Liver (tissue), 10 donors: Measurements from ENCODE around the gene TRA2A. TPM values are rescaled to one million over a fixed set of nuclear protein-coding genes. Genes with fewer than 3 reads are reported as not detected.

ENCODE experiments used
- DNase-seq: peaks from one replicate; pipeline ENCODE4 v3.0.0-alpha.2; 2017; ENCODE audit warnings: low spot score
- H3K27ac ChIP-seq, 2 donors: one replicate each; pipeline ENCODE4 v1.7.0; 2013; ENCODE audit warnings: inconsistent platforms in 2 of 2, low read length in 2 of 2, control low read depth in 1 of 2, low read depth in 1 of 2, mild to moderate bottlenecking in 1 of 2
- H3K27me3 ChIP-seq, 4 donors: one replicate each; pipeline versions ENCODE4 v1.6.1 to v1.7.0; 2013; ENCODE audit warnings: low read length in 3 of 4, inconsistent platforms in 1 of 4, mild to moderate bottlenecking in 1 of 4, moderate library complexity in 1 of 4; ENCODE audit not compliant: control insufficient read depth in 4 of 4, insufficient read depth in 4 of 4
- H3K36me3 ChIP-seq, 4 donors: one replicate each; pipeline versions ENCODE4 v1.6.1 to v1.7.0; 2013; ENCODE audit warnings: low read length in 3 of 4, mild to moderate bottlenecking in 3 of 4, low read depth in 1 of 4, moderate library complexity in 1 of 4; ENCODE audit not compliant: control insufficient read depth in 4 of 4, insufficient read depth in 3 of 4
- H3K4me1 ChIP-seq, 4 donors: one replicate each; pipeline versions ENCODE4 v1.6.1 to v1.7.0; 2013; ENCODE audit warnings: low read length in 3 of 4, mild to moderate bottlenecking in 3 of 4, moderate library complexity in 1 of 4; ENCODE audit not compliant: control insufficient read depth in 4 of 4, insufficient read depth in 4 of 4
- H3K4me3 ChIP-seq, 3 donors: one replicate each; pipeline versions ENCODE4 v1.6.1 to v1.7.0; 2013; ENCODE audit warnings: low read length in 3 of 3, control low read depth in 1 of 3, low read depth in 1 of 3, mild to moderate bottlenecking in 1 of 3
- H3K9ac ChIP-seq, 2 donors: one replicate each; pipeline ENCODE4 v1.7.0; 2013; ENCODE audit warnings: low read length in 2 of 2, mild to moderate bottlenecking in 2 of 2, moderate library complexity in 2 of 2, control low read depth in 1 of 2, low read depth in 1 of 2
- H3K9me3 ChIP-seq, 4 donors: one replicate each; pipeline versions ENCODE4 v1.6.1 to v1.7.0; 2013; ENCODE audit warnings: low read length in 3 of 4; ENCODE audit not compliant: control insufficient read depth in 4 of 4
- EGR1 ChIP-seq, 2 donors: IDR thresholded peaks; 2 replicates each; pipeline ENCODE4 v1.6.1; 2016 to 2018; ENCODE audit warnings: antibody characterized with exemption in 2 of 2, low read depth in 2 of 2
- FOXA1 ChIP-seq: IDR thresholded peaks from 2 replicates; pipeline ENCODE4 v1.6.1; 2016; ENCODE audit warnings: antibody characterized with exemption
- FOXA2 ChIP-seq: IDR thresholded peaks from 2 replicates; pipeline ENCODE4 v1.6.1; 2016; ENCODE audit warnings: antibody characterized with exemption
- GABPA ChIP-seq, 2 donors: IDR thresholded peaks in 1 of 2; conservative IDR thresholded peaks in 1 of 2; 2 replicates each; pipeline ENCODE4 v1.6.1; 2016; ENCODE audit warnings: antibody characterized with exemption in 2 of 2, mild to moderate bottlenecking in 1 of 2, moderate library complexity in 1 of 2
- HNF4A ChIP-seq, 2 donors: conservative IDR thresholded peaks; 2 replicates each; pipeline ENCODE4 v1.6.1; 2016; ENCODE audit warnings: antibody characterized with exemption in 2 of 2, mild to moderate bottlenecking in 2 of 2
- HNF4G ChIP-seq: IDR thresholded peaks from 2 replicates; pipeline ENCODE4 v1.6.1; 2016; ENCODE audit warnings: antibody characterized with exemption
- JUND ChIP-seq, 2 donors: IDR thresholded peaks; 2 replicates each; pipeline ENCODE4 v1.6.1; 2016; ENCODE audit warnings: antibody characterized with exemption in 2 of 2
- NR2F2 ChIP-seq: IDR thresholded peaks from 2 replicates; pipeline ENCODE4 v1.6.1; 2016; ENCODE audit warnings: antibody characterized with exemption
- RAD21 ChIP-seq, 2 donors: IDR thresholded peaks; 2 replicates each; pipeline ENCODE4 v1.6.1; 2016; ENCODE audit warnings: antibody characterized with exemption in 2 of 2, mild to moderate bottlenecking in 2 of 2
- RXRA ChIP-seq, 2 donors: IDR thresholded peaks; 2 replicates each; pipeline ENCODE4 v1.6.1; 2017 to 2018; ENCODE audit warnings: antibody characterized with exemption in 2 of 2, mild to moderate bottlenecking in 1 of 2
- SP1 ChIP-seq: IDR thresholded peaks from 2 replicates; pipeline ENCODE4 v1.6.1; 2018; ENCODE audit warnings: antibody characterized with exemption, mild to moderate bottlenecking
- TAF1 ChIP-seq: conservative IDR thresholded peaks from 2 replicates; pipeline ENCODE4 v1.6.1; 2016; ENCODE audit warnings: antibody characterized with exemption, mild to moderate bottlenecking
- YY1 ChIP-seq: IDR thresholded peaks from 2 replicates; pipeline ENCODE4 v1.6.1; 2016; ENCODE audit warnings: antibody characterized with exemption, mild to moderate bottlenecking
- WGBS: extraction: QIAGEN DNeasy Blood & Tissue Kit; methylation state at CpG from one replicate; pipeline ENCODE4 v1.1.7; 2013; 5-methylcytosine and 5-hydroxymethylcytosine counted together
- polyA plus RNA-seq, 2 donors: library from polyadenylated mRNA; stranded (reverse) in 1 of 2; unstranded in 1 of 2; fragments of 200-250 nt in 1 of 2; fragments of >200 nt in 1 of 2; fragmentation: Nextera tagmentation in 1 of 2; extraction: Ambion mirVana in 1 of 2; gene quantifications; one replicate each; pipeline versions ENCODE4 v1.2.1 to v1.2.3, GENCODE V29; 2013 to 2015
- small RNA-seq: library from RNA; depleted of rRNA; stranded (forward); fragments of <200 nt; gene quantifications from one replicate; pipeline ENCODE3, GENCODE V24; 2014
- total RNA-seq, 2 donors: library from RNA; depleted of rRNA; stranded (reverse); fragments of >200 nt; gene quantifications; one replicate each; pipeline ENCODE4 v1.2.3, GENCODE V29; 2014
- TF ChIP-seq, protein P1 (sequence below): IDR thresholded peaks from 2 replicates; pipeline ENCODE4 v1.6.1; 2016; ENCODE audit warnings: antibody characterized with exemption
- TF ChIP-seq, protein P2 (sequence below): fragments of 150-350 bp; IDR thresholded peaks from 2 replicates; pipeline ENCODE4 v1.5.1; 2017; ENCODE audit warnings: improper control_type of control experiment, low read depth, low read length; ENCODE audit not compliant: missing input control
- TF ChIP-seq, protein P3 (sequence below): IDR thresholded peaks from 2 replicates; pipeline ENCODE4 v1.6.1; 2016; ENCODE audit warnings: antibody characterized with exemption
- TF ChIP-seq, protein P4 (sequence below): IDR thresholded peaks from 2 replicates; pipeline ENCODE4 v1.6.1; 2016; ENCODE audit warnings: antibody characterized with exemption
- TF ChIP-seq, protein P5 (sequence below): IDR thresholded peaks from 2 replicates; pipeline ENCODE4 v1.6.1; 2016; ENCODE audit warnings: antibody characterized with exemption, mild to moderate bottlenecking
- donor health status: healthy.
- donor health status: healthy.
- donor health status: healthy.
- donor health status: healthy.
- donor health status: healthy.

TRA2A gene
- total and polyA plus RNA-seq, 4 donors = 13.7 to 25.9 (median 21.7) TPM

DNA sequence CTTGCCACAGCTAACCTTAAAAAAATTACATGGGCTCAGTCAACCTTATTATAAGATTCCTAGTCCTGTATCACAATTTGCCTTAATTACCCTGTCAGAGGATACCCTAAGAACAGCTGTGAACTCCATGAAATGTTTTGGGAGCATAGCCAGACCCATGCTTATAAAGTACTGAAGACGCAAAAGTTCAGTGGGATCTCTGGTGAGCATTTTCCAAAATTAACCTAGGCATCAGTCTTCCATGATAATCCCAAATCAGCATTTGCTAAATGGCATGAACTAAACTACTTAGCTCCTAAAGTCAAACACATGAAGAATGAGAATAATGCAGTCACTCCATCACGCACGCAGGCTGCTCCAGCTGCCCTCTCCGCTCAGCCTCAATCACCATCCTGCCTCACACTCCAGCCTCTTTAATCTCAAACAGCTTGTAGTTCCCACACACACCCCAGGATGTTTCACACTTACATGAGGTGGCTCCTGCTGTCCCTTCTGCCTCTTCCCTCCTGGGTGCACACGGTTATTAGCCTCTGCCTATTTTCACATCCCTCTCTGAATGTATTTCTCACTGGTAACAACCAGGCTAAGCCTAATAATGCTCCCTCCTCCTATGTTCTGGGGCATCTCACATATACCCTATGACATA lies 76.8 kb downstream of the TRA2A start:
- 90% methylated on average over 5 of the region's 5 CpGs for WGBS
- H3K27me3 ChIP-seq = peaks cover 0 to 4% (median 3%) of the 10 kb centered on the region in 4 donors

More for the DNA sequence above, 76.8 kb downstream of the TRA2A start:
- no peak overlapping the region for H3K4me3 ChIP-seq
- H3K36me3 ChIP-seq = no peaks in the 10 kb centered on the region
- TF ChIP-seq, protein P1, sequence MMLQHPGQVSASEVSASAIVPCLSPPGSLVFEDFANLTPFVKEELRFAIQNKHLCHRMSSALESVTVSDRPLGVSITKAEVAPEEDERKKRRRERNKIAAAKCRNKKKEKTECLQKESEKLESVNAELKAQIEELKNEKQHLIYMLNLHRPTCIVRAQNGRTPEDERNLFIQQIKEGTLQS = no peak
- no peak for TF ChIP-seq FOXA2
- TF ChIP-seq, protein P2, sequence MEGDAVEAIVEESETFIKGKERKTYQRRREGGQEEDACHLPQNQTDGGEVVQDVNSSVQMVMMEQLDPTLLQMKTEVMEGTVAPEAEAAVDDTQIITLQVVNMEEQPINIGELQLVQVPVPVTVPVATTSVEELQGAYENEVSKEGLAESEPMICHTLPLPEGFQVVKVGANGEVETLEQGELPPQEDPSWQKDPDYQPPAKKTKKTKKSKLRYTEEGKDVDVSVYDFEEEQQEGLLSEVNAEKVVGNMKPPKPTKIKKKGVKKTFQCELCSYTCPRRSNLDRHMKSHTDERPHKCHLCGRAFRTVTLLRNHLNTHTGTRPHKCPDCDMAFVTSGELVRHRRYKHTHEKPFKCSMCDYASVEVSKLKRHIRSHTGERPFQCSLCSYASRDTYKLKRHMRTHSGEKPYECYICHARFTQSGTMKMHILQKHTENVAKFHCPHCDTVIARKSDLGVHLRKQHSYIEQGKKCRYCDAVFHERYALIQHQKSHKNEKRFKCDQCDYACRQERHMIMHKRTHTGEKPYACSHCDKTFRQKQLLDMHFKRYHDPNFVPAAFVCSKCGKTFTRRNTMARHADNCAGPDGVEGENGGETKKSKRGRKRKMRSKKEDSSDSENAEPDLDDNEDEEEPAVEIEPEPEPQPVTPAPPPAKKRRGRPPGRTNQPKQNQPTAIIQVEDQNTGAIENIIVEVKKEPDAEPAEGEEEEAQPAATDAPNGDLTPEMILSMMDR = no peak
- no peak for TF ChIP-seq NR2F2
- no peak for TF ChIP-seq YY1
- no peak for TF ChIP-seq RXRA (IDR thresholded peaks at IDR 0.05)
- TF ChIP-seq, protein P3, sequence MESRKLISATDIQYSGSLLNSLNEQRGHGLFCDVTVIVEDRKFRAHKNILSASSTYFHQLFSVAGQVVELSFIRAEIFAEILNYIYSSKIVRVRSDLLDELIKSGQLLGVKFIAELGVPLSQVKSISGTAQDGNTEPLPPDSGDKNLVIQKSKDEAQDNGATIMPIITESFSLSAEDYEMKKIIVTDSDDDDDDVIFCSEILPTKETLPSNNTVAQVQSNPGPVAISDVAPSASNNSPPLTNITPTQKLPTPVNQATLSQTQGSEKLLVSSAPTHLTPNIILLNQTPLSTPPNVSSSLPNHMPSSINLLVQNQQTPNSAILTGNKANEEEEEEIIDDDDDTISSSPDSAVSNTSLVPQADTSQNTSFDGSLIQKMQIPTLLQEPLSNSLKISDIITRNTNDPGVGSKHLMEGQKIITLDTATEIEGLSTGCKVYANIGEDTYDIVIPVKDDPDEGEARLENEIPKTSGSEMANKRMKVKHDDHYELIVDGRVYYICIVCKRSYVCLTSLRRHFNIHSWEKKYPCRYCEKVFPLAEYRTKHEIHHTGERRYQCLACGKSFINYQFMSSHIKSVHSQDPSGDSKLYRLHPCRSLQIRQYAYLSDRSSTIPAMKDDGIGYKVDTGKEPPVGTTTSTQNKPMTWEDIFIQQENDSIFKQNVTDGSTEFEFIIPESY = no peak
- no peak for TF ChIP-seq TAF1
- TF ChIP-seq HNF4A (conservative IDR thresholded peaks at IDR 0.05) = no peak
- no peak for TF ChIP-seq GABPA (IDR thresholded peaks at IDR 0.05 in 1 of 2, conservative IDR thresholded peaks at IDR 0.05 in 1 of 2)
- TF ChIP-seq FOXA1 = no peak
- TF ChIP-seq RAD21 (IDR thresholded peaks at IDR 0.05) = no peak
- no peak for TF ChIP-seq EGR1 (IDR thresholded peaks at IDR 0.05; ENCODE audit: low read depth in 2 of 2)
- no peak for TF ChIP-seq JUND (IDR thresholded peaks at IDR 0.05)
- TF ChIP-seq, protein P4, sequence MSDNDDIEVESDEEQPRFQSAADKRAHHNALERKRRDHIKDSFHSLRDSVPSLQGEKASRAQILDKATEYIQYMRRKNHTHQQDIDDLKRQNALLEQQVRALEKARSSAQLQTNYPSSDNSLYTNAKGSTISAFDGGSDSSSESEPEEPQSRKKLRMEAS = no peak
- TF ChIP-seq SP1 = no peak
- TF ChIP-seq, protein P5, sequence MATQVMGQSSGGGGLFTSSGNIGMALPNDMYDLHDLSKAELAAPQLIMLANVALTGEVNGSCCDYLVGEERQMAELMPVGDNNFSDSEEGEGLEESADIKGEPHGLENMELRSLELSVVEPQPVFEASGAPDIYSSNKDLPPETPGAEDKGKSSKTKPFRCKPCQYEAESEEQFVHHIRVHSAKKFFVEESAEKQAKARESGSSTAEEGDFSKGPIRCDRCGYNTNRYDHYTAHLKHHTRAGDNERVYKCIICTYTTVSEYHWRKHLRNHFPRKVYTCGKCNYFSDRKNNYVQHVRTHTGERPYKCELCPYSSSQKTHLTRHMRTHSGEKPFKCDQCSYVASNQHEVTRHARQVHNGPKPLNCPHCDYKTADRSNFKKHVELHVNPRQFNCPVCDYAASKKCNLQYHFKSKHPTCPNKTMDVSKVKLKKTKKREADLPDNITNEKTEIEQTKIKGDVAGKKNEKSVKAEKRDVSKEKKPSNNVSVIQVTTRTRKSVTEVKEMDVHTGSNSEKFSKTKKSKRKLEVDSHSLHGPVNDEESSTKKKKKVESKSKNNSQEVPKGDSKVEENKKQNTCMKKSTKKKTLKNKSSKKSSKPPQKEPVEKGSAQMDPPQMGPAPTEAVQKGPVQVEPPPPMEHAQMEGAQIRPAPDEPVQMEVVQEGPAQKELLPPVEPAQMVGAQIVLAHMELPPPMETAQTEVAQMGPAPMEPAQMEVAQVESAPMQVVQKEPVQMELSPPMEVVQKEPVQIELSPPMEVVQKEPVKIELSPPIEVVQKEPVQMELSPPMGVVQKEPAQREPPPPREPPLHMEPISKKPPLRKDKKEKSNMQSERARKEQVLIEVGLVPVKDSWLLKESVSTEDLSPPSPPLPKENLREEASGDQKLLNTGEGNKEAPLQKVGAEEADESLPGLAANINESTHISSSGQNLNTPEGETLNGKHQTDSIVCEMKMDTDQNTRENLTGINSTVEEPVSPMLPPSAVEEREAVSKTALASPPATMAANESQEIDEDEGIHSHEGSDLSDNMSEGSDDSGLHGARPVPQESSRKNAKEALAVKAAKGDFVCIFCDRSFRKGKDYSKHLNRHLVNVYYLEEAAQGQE = no peak
- no peak for TF ChIP-seq HNF4G
- H3K9ac ChIP-seq = no peak overlapping the region
- no peak for DNase-seq
- H3K9me3 ChIP-seq = no peaks in the 10 kb centered on the region
- no peak overlapping the region for H3K27ac ChIP-seq
- no peaks in the 10 kb centered on the region for H3K4me1 ChIP-seq

Small RNA genes within 50 kb of the gene (small RNA-seq; reads per million reads assigned to genes)
- not detected for gene AC079780.1
- not detected for gene RF00019

Other genes with a start within 250 kb of the TRA2A start
- gene MALSU1, start 232.6 kb downstream of the TRA2A start, total RNA-seq = 10 to 100 TPM; 30.3 to 41.6 TPM
- gene MALSU1, start 232.6 kb downstream of the TRA2A start, polyA plus RNA-seq = 10 to 100 TPM; 39.4 to 84.6 TPM
- gene IGF2BP3, start 61.5 kb downstream of the TRA2A start, total RNA-seq = 10 to 100 TPM in 1 of 2 donors, under 1 TPM in 1; 0.17 to 28.4 TPM
- gene IGF2BP3, start 61.5 kb downstream of the TRA2A start, polyA plus RNA-seq = under 1 TPM in 1 of 2 donors, not detected in 1; 0.23 TPM
- 10 to 100 TPM in 1 of 2 donors, 1 to 10 TPM in 1; 6.2 to 11.3 TPM for gene CCDC126, start 65.4 kb upstream of the TRA2A start, total RNA-seq
- 1 to 10 TPM; 4.8 to 9.3 TPM for gene CCDC126, start 65.4 kb upstream of the TRA2A start, polyA plus RNA-seq
- 10 to 100 TPM in 1 of 2 donors, 1 to 10 TPM in 1; 2.8 to 12.0 TPM for gene FAM221A, start 148.2 kb upstream of the TRA2A start, total RNA-seq
- gene FAM221A, start 148.2 kb upstream of the TRA2A start, polyA plus RNA-seq = 1 to 10 TPM; 4.1 to 6.7 TPM
- under 1 TPM; 0.05 to 0.59 TPM for gene STK31, start 178.2 kb upstream of the TRA2A start, total RNA-seq
- gene STK31, start 178.2 kb upstream of the TRA2A start, polyA plus RNA-seq = under 1 TPM; 0.03 to 0.31 TPM